Activated CD4-positive, alpha-beta memory T cell treated with anti-CD3 and anti-CD28 coated beads, Interleukin-2, amount 10 ng/mL, durations not matched to agents 7 days and 5 days (primary cell): ENCODE data around the gene C3orf18. TPM values are rescaled to one million over a fixed set of nuclear protein-coding genes. Genes with fewer than 3 reads are reported as not detected.

ENCODE experiments used
- CTCF ChIA-PET: fragments of 350-600 bp; sonication (Branson Sonifier 250); formaldehyde crosslinking; loops from one replicate; lab custom pipeline; 2021; ENCODE audit warnings: antibody characterized with exemption, inconsistent platforms; lab: Charles Lee
- POLR2A ChIA-PET: fragments of 350-600 bp; sonication (Branson Sonifier 250); formaldehyde crosslinking; loops from one replicate; lab custom pipeline; 2021; ENCODE audit warnings: antibody characterized with exemption; lab: Charles Lee
- DNase-seq: peaks from one replicate; pipeline ENCODE4 v3.0.0-alpha.2; 2020
- H3K27ac Mint-ChIP-seq: one replicate; pipeline ENCODE4 v1.8.0; 2021; ENCODE audit warnings: mild to moderate bottlenecking, mixed read lengths
- H3K27me3 Mint-ChIP-seq: one replicate; pipeline ENCODE4 v1.8.0; 2021; ENCODE audit warnings: mixed read lengths
- H3K36me3 Mint-ChIP-seq: one replicate; pipeline ENCODE4 v1.8.0; 2021; ENCODE audit warnings: low read depth, mixed read lengths
- H3K4me1 Mint-ChIP-seq: one replicate; pipeline ENCODE4 v1.8.0; 2021; ENCODE audit warnings: mixed read lengths
- H3K4me3 Mint-ChIP-seq: one replicate; pipeline ENCODE4 v1.8.0; 2021; ENCODE audit warnings: mild to moderate bottlenecking, mixed read lengths
- H3K9me3 Mint-ChIP-seq: one replicate; pipeline ENCODE4 v1.8.0; 2021; ENCODE audit warnings: mixed read lengths
- total RNA-seq, 2 experiments: library from RNA; stranded (reverse); gene quantifications; one replicate each; pipeline ENCODE4 v1.2.3, GENCODE V29; 2021

The C3orf18 gene
- total RNA-seq, 2 experiments from 2014 or later = 14.6 to 17.5 TPM

- Mint-ChIP-seq H3K4me3 (peak overlapping the region; percentile 71), H3K27ac (peak overlapping the region; percentile 99), H3K27me3 (no peaks in the 10 kb centered on the region), H3K36me3 (peaks cover 80% of the 10 kb centered on the region), H3K9me3 (no peaks in the 10 kb centered on the region), H3K4me1 (peaks cover 87% of the 10 kb centered on the region)
- DNase-seq = peak; percentile 39
- POLR2A ChIA-PET = interaction anchor here (0.6 to 34.1 kb wide), 7 partner anchors 14 to 783 kb away, joined by 3 to 4963 read pairs (median 22); partner anchors contain the start of genes C3orf18, CISH, HEMK1 and IFRD2
- CTCF ChIA-PET = interaction anchor here (2.5 to 21.3 kb wide), 6 partner anchors 7 to 28 kb away, joined by 14 to 854 read pairs (median 20); partner anchors contain the start of genes C3orf18, CISH, HEMK1 and MAPKAPK3
These were observed 35.1 kb upstream of the C3orf18 start for GRCh38 chr3:50602595-50603191.

DNA sequence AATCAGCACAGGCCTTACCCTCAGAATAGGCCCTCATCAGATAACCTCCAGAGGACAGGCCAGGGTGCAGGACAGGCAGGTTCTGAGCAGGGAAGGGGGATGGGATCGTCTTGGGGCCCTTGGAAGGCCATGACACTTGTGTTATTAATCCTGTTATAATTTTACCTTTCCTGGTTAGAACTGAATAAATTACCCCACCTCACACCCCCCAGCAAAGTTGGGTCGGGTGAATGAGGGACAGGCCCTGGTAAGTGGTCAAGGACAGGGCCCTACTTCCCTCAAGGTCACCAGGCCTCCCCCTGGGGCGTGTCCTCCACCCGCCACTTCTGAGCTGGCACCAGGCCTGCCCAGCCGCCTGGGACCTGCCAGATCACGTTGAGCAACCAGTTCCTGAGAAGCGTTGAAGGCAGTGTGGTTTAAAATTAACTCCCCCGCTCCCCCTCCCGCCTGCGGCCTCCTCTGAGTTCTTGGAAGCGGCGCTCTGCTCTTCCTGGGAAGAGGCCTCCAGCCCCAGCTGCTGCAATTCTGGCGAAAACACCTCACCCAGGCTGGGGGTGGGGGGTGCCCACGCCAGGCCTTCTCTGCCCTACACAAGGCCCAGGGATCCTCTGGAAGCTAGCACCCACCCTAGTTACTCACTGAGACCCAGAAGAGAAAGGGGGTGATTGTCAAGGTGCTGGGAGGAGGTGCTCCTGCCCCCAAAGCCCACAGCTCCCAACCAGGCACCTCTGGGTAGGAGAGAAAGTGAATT lies 33.5 kb upstream of the C3orf18 start:
- H3K4me1 Mint-ChIP-seq = peaks cover 88% of the 10 kb centered on the region
- H3K9me3 Mint-ChIP-seq = no peaks in the 10 kb centered on the region
- DNase-seq = peak; percentile 92
- POLR2A ChIA-PET = interaction anchor here (0.7 to 34.1 kb wide), 9 partner anchors 15 to 1075 kb away, joined by 3 to 4963 read pairs (median 5); partner anchors contain the start of genes C3orf18, CISH, CYB561D2 and HEMK1
- no peaks in the 10 kb centered on the region for H3K27me3 Mint-ChIP-seq
- H3K4me3 Mint-ChIP-seq = peak overlapping the region; percentile 71
- CTCF ChIA-PET = interaction anchor here (1.3 to 21.3 kb wide), 8 partner anchors 9 to 251 kb away, joined by 4 to 854 read pairs (median 17); partner anchors contain the start of genes C3orf18, CISH, CYB561D2 and HEMK1
- peak overlapping the region; percentile 99 for H3K27ac Mint-ChIP-seq
- H3K36me3 Mint-ChIP-seq = peaks cover 64% of the 10 kb centered on the region

DNA sequence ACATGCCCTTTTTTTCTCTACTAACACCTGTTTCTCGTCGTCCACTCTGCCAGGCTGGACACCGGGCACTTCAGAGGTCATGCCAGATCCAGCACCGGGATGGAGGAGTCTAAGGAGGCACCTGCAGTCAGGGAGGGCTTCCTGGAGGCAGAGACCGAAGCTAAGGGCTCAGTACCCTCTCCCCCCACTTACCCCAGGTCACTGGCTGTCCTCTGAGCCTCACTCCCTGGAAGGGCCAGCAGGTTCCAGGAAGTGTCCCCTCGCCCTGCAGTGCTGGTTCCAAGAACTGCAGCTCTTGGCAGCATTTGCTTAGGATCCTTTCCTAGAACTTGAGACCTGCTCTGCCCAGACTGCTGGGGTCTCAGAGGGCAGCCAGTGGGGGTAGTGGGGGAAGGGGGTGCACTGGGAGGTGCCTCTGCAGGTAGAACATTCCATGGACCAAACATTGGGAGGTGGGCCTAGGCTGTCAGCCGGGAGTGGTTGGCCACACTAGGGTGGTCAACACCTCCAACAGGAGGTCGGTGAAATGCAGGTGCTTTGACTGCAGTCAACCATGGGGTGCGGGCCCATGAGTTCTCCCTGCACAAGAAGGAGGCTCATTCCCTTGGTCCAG lies 32.7 kb upstream of the C3orf18 start:
- POLR2A ChIA-PET = interaction anchor here (1.1 to 34.1 kb wide), 6 partner anchors 16 to 899 kb away, joined by 4 to 4963 read pairs (median 231); partner anchors contain the start of genes C3orf18, CISH, CYB561D2 and HEMK1
- CTCF ChIA-PET = interaction anchor here (1.3 to 21.3 kb wide), 7 partner anchors 10 to 250 kb away, joined by 4 to 854 read pairs (median 17); partner anchors contain the start of genes C3orf18, CISH, CYB561D2 and HEMK1
- H3K27ac Mint-ChIP-seq = peak overlapping the region; percentile 99
- peaks cover 88% of the 10 kb centered on the region for H3K4me1 Mint-ChIP-seq
- peaks cover 60% of the 10 kb centered on the region for H3K36me3 Mint-ChIP-seq
- H3K4me3 Mint-ChIP-seq = peak overlapping the region; percentile 71
- H3K27me3 Mint-ChIP-seq = no peaks in the 10 kb centered on the region
- H3K9me3 Mint-ChIP-seq = no peaks in the 10 kb centered on the region
- DNase-seq = peak; percentile 47

DNA sequence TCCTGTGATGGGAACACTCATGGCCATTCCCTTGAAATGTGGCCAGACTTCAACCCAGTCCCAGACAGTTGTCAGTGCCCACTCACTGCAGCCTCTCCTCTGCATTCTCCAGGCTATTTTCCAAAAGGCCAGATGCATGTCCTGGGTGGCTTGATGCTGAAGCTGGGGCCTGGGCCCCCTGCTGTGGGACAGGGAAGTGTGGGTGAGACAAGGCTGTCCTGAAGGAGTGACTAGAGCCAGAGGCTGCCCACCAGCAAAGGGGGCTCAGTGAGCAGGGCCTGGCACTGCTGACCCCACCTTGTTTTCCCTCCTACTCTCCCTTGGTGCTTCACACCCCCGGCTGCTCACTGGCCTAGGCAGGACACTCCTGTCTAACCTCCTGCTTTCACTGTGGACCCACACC lies 32.2 kb upstream of the C3orf18 start:
- Mint-ChIP-seq H3K27me3 (no peaks in the 10 kb centered on the region), H3K36me3 (peaks cover 60% of the 10 kb centered on the region), H3K9me3 (no peaks in the 10 kb centered on the region), H3K4me1 (peaks cover 88% of the 10 kb centered on the region), H3K27ac (peak overlapping the region; percentile 99), H3K4me3 (peak overlapping the region; percentile 71)
- POLR2A ChIA-PET = interaction anchor here (14.6 to 34.1 kb wide), 3 partner anchors 16 to 261 kb away, joined by 440 to 4963 read pairs (median 978); partner anchors contain the start of genes C3orf18, CISH, HEMK1 and MAPKAPK3
- DNase-seq = no peak
- CTCF ChIA-PET = interaction anchor here (2.7 to 21.3 kb wide), 5 partner anchors 10 to 25 kb away, joined by 11 to 854 read pairs (median 24); partner anchors contain the start of genes C3orf18, CISH and HEMK1

- DNase-seq = no peak
- Mint-ChIP-seq H3K4me1 (peaks cover 88% of the 10 kb centered on the region), H3K9me3 (no peaks in the 10 kb centered on the region), H3K36me3 (peaks cover 60% of the 10 kb centered on the region), H3K27ac (peak overlapping the region; percentile 99), H3K27me3 (no peaks in the 10 kb centered on the region), H3K4me3 (no peak overlapping the region)
- ChIA-PET CTCF (interaction anchor here (0.8 to 3.3 kb wide), 5 partner anchors 10 to 29 kb away, joined by 3 to 24 read pairs (median 11); no protein-coding TSS in a partner anchor), POLR2A (interaction anchor here (15.3 to 34.1 kb wide), 2 partner anchors 17 to 22 kb away, joined by 978 to 4963 read pairs; partner anchors contain the start of genes C3orf18, CISH, HEMK1 and MAPKAPK3)
These were observed 31.7 kb upstream of the C3orf18 start for GRCh38 chr3:50599115-50599715.

- peak overlapping the region; percentile 96 for H3K27ac Mint-ChIP-seq
- peaks cover 31% of the 10 kb centered on the region for H3K36me3 Mint-ChIP-seq
- POLR2A ChIA-PET = interaction anchor here (11.1 to 37.3 kb wide), 2 partner anchors 19 kb away, joined by 877 to 4963 read pairs; partner anchors contain the start of genes C3orf18, CISH, HEMK1 and MAPKAPK3
- H3K4me1 Mint-ChIP-seq = peaks cover 87% of the 10 kb centered on the region
- H3K4me3 Mint-ChIP-seq = no peak overlapping the region
- H3K27me3 Mint-ChIP-seq = no peaks in the 10 kb centered on the region
- no peaks in the 10 kb centered on the region for H3K9me3 Mint-ChIP-seq
- CTCF ChIA-PET = interaction anchor here (0.7 to 11.1 kb wide), 4 partner anchors 14 to 46 kb away, joined by 3 to 342 read pairs (median 168); partner anchors contain the start of genes CISH, HEMK1 and MAPKAPK3
- no peak for DNase-seq
These were observed 26.8 kb upstream of the C3orf18 start for GRCh38 chr3:50594253-50594785.

DNA sequence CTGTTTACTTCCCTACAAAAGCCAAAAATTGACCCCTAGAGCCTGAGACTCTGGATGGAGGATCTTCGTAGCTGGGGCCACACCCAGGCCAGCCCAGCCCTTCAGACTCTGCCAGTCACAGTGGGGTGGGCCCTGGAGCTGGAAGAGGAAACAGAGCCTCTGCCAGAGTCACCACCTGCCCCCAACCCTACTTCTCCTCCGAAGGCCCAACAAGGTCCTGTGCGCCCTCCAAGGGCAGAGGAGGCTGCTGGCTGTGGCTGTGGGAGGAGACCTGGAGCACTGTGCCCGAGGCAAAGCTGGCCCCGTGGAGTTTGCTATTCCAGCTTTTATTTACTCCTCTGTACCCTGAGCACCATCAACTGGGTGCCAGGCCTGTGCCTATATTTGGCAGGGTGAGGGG lies 25.0 kb upstream of the C3orf18 start:
- H3K4me1 Mint-ChIP-seq = peaks cover 89% of the 10 kb centered on the region

GRCh38 chr3:50591196-50591741 lies 23.7 kb upstream of the C3orf18 start:
- peak; percentile 51 for DNase-seq
- Mint-ChIP-seq H3K9me3 (no peaks in the 10 kb centered on the region), H3K4me3 (peak overlapping the region; percentile 70), H3K36me3 (peaks cover 33% of the 10 kb centered on the region), H3K4me1 (peaks cover 98% of the 10 kb centered on the region), H3K27me3 (no peaks in the 10 kb centered on the region), H3K27ac (peak overlapping the region; percentile 96)
- ChIA-PET POLR2A (interaction anchor here (0.6 to 37.3 kb wide), 6 partner anchors 16 to 1658 kb away, joined by 3 to 4963 read pairs (median 24); partner anchors contain the start of genes C3orf18, CISH, HEMK1 and HYAL3), CTCF (interaction anchor here (1.0 to 11.1 kb wide), 5 partner anchors 10 to 29 kb away, joined by 3 to 342 read pairs (median 5); partner anchors contain the start of genes C3orf18, CISH, HEMK1 and MAPKAPK3)

More for the DNA sequence above, 25.0 kb upstream of the C3orf18 start:
- ChIA-PET CTCF (interaction anchor here (10.7 to 11.1 kb wide), 2 partner anchors 17 to 18 kb away, joined by 331 to 342 read pairs; partner anchors contain the start of genes CISH, HEMK1 and MAPKAPK3), POLR2A (interaction anchor here (0.9 to 37.3 kb wide), 4 partner anchors 18 to 792 kb away, joined by 3 to 4963 read pairs (median 453); partner anchors contain the start of genes C3orf18, CISH, HEMK1 and MAPKAPK3)
- Mint-ChIP-seq H3K36me3 (peaks cover 30% of the 10 kb centered on the region), H3K4me3 (no peak overlapping the region), H3K9me3 (no peaks in the 10 kb centered on the region), H3K27me3 (no peaks in the 10 kb centered on the region), H3K27ac (peak overlapping the region; percentile 96)
- DNase-seq = no peak

DNA sequence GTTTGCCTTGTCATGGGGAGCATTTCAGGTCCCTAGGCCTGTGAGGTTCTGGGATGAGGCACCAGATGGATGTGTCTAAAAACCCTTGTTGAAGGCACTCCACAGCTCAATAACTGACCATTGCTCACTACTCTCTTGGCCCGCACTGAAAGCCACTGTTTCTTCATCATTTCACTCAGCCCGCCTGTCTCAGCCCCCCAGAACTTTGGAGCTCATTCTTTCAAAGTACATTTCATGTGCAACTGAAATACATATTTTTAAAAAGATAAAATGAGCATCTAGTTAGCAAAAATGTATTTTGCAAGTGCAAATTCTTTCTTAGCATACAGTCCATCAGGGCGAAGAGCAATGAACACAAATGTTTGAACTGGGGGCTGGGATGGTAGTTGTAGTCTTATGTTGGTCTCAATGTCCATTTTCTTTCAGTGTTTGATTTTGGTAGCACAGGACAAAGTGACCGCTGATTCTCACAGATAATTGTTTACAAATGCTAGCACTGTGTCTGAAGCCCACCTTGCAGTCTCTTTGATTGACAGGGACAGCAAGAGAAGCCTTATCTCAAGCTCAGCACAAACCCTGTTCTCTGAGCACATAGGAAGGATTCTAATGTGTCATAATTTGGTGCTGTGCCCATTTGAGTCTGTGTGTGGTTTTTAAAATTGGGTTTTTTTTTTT lies 21.3 kb upstream of the C3orf18 start:
- peaks cover 82% of the 10 kb centered on the region for H3K4me1 Mint-ChIP-seq
- ChIA-PET CTCF (interaction anchor here (3.0 to 11.1 kb wide), 3 partner anchors 9 to 20 kb away, joined by 11 to 342 read pairs (median 331); partner anchors contain the start of genes CISH, HEMK1 and MAPKAPK3), POLR2A (interaction anchor here (2.4 to 37.3 kb wide), 5 partner anchors 14 to 796 kb away, joined by 12 to 4963 read pairs (median 29); partner anchors contain the start of genes C3orf18, CISH, HEMK1 and MANF)
- H3K27ac Mint-ChIP-seq = peak overlapping the region; percentile 96
- H3K4me3 Mint-ChIP-seq = peak overlapping the region; percentile 6
- H3K9me3 Mint-ChIP-seq = no peaks in the 10 kb centered on the region
- peaks cover 23% of the 10 kb centered on the region for H3K36me3 Mint-ChIP-seq
- no peaks in the 10 kb centered on the region for H3K27me3 Mint-ChIP-seq
- DNase-seq = no peak
